D341Med (cell line): ENCODE results near the gene TLK2.
"Not testable (repeated sequence)": the region's sequence is repeated elsewhere in the genome, so short reads cannot be mapped to it uniquely, and the experiment has no call there.

ENCODE experiments used
- DNase-seq: peaks from one replicate; pipeline ENCODE4 v3.0.0; 2012; ENCODE audit warnings: low spot score

TLK2 gene

DNA sequence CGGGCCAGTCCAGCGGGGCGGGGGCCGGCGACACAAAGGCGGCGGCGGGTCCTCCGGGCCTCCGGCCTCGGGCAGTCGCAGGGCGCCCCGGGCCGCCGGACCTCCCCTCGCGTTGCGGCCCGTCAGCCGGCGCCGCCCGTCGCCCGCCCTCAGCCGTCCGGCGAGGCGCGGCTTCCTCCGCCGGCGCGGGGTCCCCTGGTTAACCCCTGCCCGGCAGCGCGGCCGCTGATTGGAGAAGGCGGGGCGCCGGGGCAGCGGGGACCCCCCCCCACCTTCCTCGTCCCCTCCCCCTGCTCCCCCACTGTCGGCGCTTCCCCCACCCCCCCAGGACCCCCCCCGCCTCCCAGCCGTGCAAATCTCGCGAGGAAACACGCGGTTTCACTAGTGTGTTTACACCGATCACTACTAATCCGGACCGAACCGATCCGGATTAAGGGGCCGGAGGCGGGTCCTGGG lies at the start of gene TLK2:
Gene TLK2, plus strand, starts transcription at position 402 of the 456 bp plus-strand sequence. CDS start 2,301 bp downstream, outside the sequence.
- peak; percentile 98 for DNase-seq

DNA sequence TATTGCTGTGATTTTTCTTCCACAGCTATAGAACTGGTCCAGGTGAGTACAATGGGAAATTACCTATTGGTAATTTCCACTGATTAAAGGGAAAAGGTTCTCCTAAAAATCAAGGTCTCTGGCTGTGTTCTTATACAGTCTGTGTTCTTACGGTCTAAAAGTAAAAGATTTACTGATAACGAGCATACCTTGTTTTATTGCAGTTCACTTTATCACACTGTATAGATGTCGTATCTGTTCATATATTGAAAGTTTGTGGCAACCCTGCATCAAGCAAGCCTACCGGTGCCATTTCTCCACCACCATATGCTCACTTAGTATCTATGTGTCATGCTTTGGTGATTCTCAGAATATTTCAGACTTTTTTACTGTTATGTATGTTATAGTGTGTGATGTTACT lies 43.4 kb upstream of the TLK2 start:
- DNase-seq = not testable (repeated sequence)

DNA sequence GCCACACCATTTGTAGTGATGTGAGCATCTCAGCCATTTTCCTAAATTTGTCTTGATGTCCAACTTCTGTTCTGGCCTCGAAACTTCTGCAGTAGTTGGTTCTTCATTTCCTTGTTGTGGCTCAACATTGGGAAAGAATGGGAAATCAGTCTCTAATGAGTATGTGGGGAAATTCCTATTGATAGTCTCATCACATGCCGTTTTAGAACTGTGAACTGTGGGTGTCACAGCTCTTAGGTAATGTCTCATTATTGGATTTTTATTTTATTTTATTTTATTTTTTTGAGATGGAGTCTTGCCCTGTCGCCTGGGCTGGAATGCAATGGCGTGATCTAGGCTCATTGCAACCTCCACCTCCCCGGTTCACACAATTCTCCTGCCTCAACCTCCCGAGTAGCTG lies 37.4 kb upstream of the TLK2 start:
- not testable (repeated sequence) for DNase-seq

DNA sequence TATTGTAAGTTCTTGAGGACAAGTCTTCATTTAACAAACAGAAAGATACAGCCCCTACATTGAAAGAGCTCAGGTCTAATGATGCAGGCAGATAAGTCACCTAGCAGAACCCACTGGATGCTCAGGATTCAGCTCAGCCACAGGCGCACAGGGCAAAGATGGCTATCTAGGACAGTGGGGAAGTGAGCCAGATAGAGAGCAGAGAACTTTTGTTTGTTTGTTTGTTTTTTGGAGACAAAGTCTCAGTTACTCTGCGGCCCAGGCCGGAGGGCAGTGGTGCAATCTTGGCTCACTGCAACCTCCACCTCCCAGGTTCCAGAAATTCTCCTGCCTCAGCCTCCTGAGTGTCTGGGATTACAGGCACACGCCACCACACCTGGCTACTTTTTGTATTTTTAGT lies 34.6 kb upstream of the TLK2 start:
- DNase-seq = no peak

DNA sequence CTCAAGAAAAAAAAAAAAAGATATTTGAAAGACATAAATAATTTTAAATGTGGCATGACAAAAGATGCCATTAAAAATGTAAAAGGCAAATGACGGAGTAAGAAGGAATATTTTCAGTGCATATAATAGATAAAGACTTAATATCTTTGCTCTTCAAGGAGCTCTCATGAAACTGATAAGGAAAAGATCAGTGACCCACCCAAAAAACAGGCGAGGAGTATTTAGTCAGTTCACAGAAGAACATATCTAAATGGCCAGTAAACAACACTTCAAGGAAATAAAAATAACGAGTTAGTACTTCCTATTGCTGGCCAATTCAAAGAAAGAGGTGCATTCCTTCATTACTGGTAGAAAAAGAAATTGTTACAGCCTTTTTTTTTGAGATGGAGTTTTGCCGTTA lies 32.8 kb upstream of the TLK2 start:
- not testable (repeated sequence) for DNase-seq

DNA sequence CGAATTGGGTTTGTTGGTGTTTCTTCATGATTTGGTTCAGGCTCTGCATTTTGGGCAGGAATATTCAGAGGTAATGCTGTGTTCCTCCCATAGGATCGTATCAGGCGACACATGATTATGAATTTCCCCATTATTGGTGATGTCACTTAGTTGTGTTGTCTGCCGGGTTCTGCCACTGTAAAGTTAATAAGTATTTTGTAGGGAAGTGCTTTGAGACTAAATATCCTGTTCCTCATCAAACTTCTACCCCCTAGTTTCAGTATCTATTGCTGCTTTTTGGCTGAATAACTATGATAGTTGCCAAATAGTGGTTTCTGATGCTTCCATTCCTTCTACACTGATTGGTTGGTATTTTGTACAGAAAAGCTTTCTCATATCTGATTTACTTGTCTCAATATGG lies 26.4 kb upstream of the TLK2 start:
- not testable (repeated sequence) for DNase-seq

DNA sequence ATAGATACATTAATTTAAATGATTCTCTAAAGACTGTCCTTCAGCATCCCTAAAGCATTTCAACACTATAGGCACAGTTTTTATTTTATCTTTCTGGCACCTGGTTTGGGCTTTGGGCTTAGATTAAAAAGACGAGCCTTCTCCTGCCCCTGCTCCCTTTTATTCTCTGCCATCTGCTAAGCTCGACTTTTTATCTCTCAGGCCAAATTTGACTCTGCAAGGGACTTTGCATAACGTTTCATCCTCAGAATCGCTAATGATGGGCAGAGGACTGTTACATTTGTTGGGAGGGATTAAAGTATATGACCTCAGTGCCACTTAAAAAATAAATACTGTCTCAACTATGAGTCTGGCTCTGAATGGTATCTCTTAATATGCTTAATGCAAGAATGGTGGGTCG lies 25.6 kb upstream of the TLK2 start:
- DNase-seq = not testable (repeated sequence)

DNA sequence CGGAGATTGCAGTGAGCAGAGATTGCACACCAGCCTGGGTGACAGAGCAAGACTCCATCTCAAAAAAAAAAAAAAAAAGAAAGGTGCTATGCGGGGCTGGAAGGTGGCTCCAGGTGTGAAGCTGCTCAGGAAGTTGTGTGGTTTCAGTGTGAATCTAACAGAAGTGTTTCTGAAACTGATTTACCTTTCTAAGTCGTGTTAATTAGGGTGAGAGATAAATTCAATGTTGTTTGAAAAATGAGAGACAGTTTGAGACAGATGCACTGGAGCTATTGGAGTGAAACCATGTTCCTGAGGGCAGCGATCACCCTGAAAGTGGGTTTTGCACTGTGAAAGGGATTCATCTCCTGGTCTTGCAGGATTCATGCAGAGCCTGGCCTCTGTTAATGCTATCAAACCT lies 25.0 kb upstream of the TLK2 start:
- DNase-seq = not testable (repeated sequence)

DNA sequence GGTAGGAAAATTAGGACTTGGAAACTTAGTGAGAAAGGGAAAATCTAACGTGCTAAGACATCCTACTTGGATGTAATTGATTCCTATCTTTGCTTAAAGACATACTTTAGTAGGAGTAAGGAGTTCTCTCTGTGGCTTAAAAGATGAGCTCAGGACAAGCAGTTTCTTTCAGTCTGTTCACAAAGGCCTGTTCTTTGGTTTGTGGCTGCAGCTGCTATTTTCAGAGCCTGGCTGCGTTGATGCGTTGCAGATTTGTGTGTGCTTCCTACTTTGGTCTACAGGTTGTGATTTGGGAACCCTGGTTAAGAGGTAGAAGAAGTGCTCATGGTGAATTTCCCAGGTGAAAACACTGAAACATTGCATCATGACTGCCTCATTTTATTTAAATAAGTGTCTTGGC lies 24.5 kb upstream of the TLK2 start:
- DNase-seq = not testable (repeated sequence)

DNA sequence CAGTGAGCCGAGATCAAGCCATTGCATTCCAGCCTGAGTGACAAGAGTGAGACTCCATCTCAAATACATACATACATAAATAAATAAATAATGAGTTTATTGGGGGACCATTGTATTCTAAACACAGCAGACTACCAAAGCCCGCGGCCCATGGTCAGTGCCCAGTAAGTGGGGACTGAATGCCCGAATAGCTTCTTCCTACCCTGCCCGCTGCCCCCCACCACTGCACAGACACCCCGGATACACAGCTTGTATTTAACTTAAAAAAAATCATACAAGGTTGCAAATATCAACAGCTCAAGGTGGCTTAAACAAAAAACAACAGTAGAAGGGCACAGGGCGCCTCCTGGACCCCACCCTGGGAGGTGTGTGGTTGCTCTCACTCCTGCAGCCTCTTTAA lies 22.6 kb upstream of the TLK2 start:
- DNase-seq = no peak

DNA sequence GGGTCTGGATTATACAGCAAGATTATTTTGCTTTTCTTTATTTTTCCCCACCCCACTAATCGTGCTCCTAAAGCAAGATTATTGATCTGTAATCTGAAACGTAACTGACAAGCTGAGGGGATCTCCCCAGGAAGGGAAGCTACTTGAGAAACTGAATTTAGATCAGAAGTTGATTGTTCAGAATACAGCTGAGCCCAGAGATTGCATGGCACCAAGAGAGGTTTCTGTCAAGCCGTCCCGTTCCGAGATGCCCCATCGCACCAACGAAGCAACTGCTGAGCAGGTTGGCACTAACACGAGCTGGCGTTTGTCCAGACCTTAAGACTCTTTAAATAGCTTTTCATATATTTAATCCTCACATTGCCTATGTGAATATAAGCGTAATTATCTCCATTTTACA lies 20.1 kb upstream of the TLK2 start:
- not testable (repeated sequence) for DNase-seq

DNA sequence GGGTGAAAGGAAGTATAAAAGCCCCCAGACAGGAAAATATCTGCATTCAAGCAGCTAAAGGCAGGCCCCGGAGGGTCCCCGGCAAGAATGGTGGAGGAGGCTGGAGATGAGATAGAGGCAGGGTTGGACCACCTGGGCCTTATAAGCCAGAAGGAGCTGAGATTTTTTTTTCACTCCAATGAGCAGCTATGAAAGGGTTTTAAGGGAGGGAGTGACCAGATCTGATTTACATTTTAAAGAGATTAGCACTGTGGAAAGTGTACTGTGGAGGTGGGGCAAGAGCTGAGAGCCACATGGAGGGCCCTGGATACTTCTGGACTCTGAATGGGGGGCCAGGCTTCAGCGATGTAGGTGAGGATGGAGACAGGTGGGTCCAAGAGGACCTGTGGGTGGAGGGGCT lies 14.2 kb upstream of the TLK2 start:
- not testable (repeated sequence) for DNase-seq

DNA sequence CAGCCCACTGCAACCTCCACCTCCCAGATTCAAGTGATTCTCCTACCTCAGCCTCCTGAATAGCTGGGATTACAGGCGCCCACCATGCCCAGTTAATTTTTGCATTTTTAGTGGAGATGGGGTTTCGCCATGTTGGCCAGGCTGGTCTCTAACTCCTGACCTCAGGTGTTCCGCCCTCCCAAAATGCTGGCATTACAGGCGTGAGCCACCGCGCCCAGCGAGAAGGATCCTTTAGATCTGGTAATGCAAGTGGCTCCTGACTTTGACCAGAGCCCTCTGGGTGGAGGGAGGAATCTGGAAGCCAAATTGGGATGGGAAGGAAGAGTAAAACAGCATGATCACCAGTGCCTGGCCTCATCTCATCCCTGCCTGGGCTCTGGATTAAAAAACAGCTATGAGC lies 13.4 kb upstream of the TLK2 start:
- DNase-seq = not testable (repeated sequence)

DNA sequence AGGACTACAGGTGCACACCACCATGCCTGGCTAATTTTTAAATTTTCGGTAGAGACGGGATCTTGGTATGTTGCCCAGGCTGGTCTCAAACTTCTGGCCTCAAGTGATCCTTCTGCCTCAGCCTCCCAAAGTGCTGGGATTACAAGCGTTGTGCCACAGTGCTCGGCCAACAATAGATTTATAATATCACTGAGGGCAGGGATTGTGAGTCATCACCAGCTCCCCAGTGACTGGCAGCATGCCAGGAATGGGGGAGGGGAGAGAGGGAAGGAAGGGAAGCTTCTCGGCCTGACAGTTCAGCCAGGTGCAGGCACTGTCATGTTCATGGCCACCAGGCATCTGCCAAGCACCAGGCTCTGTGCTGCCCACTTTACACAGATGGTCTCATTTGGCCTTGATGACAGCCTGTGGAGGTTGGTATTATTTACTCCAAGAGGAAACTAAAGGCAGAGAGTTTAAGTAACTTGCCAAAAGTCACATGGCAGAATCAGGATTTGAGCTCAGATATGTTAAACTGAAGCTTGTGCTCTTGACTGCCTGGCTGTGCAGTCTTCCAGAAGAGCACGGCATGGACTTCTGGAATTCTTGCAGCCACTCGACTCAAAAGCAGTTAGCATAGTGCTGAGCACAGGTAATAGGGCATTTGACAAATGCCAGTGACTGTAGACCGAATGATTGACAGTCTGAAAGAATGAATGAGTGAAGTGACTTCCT lies 7.8 kb upstream of the TLK2 start:
- DNase-seq = not testable (repeated sequence)

DNA sequence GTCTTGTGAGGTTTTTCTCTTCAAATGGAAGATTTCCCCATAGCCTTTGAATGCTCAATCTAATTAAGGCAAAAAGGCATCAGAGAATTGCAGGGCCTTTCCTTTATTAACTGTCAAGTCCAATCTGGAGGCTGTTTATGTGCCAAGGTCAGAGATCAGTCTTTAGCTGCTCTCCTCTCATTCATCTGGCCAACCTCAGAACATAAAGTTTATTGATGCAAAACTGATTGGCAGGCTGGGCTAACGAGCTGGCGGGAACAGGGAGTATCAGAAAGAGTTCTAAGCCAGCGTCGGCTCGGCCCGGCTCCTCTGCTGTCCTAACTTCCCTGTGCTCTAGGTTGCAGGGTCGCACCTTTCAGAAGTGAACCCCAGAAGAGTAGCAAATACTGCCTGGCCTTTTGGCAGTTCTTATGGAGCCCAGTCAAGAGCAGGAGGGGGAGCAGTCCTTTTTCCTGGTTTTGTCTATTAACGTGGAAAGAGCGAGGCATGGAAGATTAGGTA lies 7.2 kb upstream of the TLK2 start:
- DNase-seq = not testable (repeated sequence)

DNA sequence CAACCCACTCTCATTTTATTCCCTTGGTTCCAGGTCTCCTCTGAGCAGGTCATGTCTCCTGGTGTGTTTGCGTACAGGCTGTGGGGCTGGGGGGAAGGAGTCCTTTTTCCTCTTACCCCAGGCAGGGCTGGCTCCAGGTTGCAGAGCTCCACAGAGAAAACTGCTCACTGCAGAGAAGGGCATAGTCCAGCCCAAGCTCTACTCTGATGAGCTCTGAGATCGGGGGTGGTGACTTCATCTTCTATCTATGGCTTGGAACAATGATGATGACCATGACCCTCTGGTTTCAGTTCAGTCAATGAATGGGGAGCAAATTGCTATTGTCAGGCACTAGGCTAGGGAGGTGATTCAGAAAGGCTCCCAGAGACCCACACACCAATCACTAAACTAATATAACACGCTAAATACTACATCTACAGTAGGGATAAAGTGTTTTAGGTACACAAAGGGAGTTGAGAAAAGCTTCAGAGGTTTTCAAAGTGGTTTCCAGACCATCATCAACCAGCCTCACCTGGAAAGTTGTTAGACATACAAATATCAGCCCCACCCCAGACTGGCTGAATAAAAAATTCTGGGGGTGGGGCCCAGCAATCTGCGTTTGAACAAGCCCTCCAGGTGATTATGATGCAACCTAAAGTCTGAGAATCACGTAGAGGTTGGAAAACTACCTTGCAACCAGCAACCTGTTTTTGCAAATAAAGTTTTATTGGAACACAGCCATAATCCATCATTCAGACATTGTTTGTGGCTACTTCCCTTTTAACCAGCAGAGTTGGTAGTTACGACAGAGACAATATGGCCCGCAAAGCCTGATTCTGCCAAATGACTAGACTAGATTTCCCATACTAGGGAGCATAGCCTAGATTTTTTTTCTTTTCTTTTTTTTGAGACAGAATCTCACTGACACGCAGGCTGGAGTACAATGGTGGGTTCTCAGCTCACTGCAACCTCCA lies 5.3 kb upstream of the TLK2 start:
- not testable (repeated sequence) for DNase-seq

DNA sequence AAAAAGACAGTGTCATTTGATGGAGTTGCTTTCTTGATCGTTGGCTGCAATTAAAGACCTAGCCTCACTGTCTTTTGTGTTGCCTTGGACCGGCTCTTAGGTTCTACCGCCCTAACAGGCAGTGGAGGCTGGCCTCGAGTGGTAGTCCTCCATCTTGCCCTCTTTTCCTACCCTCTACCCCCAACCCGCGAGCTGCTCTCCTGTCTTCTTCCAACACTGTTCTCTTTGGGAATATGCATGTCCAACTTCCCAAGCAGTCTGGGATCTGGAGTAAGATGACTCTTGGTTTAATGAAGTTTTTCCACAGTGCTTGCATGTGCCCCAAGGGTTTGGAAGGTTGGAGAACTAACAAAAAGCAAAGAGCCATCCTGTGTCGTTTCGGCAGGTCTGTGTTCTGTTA lies 1.5 kb upstream of the TLK2 start:
- DNase-seq = not testable (repeated sequence)

DNA sequence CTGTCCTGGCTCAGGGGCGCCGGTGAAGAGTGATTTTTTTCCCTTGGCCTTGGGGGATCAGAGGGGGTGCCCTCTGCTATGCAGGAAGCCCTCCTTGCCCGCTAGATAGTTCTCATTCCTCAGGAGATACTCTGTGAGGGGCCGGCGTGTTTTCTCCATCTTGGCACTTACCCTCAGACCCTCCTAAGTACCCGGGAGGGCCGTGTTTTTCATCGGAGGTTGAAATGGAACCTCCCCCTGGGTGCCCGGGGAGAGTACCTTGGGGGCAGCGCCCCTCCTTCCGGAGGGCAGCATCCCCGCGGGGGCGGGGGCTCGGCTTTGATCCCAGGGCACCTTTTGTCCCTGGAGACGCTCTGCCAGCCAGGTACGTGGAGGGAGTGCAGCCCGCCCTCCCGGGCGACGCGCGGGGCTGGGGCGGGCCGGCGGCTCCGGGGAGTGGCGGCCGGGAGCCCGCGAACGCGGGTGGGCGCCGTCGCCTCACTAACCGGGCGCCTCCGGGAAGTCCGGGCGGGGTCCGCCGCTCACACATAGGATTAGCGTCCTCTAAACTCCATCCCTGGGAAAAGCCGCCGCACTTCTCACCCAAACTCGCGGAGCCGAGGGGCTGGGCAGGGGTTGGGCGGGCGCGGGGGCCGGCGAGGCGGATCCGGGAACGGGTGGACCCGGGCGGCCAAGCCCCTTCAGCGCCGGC lies 762 bp upstream of the TLK2 start:
- DNase-seq = peak; percentile 76

DNA sequence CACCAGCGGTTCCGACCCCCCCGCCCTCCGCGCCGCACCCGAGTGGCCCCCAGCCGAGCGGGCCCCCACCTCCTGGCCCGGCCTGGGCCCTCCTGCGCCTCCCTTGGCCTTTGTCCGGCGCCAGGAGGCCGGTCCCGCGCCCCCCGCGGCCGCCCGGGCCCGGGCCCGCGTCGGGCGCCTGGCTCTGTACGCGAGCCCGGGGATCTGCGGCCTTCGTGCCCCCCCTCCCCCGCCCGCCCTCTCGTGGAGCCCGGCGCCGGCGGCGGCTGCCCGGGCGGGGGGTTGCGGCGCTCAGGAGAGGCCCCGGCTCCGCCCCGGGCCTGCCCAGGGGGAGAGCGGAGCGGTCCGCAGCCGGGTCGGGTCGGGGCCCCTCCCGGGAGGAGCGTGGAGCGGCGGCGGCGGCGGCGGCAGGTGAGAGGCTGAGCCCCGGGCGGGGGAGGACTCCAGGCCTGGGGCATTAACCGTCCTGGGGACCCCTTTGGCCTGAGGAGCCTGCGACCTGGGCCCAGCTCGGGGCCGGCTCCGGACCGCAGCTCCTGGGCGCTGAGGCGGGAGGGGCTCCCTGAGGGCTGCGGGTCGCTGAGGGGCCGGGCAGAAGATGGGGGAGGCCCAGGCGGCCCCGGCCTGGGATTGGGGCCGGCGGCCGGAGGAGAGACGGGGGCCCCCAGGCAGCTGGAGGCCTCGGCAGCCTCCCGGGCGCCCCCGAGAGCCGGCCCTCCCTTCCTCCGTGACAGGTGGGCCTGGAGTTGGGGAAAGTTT lies 434 bp downstream of the TLK2 start:
- DNase-seq = peak; percentile 65

DNA sequence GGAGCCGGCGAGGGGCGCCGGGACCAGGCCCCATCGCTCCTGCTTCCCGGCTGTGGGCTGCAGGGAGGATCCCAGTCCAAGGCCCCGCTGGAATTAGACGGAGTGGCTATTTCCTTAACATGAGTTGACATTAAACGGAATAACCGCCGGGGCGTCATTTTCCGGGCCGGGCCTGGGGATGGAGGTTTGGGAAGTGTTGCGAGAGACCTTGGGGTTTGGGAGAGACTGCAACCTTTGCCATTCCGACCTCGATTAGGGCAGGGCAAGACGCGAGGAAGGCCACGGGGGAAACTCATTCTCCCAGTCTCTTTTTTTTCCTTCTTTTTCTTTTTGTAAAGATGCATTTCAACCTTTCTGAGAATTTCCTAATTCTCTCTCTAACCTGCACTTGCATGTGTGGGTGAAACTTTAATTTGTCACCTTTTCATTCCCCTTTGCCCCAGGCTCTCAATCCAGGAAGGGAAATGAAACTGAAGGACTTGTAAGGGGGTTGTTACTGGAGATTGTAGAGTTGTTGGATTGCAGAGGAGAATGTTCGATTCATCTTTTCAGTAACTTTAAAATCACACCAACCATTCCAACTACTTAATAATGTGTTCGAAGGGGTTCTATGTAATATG lies 1.1 kb downstream of the TLK2 start:
- peak; percentile 46 for DNase-seq

DNA sequence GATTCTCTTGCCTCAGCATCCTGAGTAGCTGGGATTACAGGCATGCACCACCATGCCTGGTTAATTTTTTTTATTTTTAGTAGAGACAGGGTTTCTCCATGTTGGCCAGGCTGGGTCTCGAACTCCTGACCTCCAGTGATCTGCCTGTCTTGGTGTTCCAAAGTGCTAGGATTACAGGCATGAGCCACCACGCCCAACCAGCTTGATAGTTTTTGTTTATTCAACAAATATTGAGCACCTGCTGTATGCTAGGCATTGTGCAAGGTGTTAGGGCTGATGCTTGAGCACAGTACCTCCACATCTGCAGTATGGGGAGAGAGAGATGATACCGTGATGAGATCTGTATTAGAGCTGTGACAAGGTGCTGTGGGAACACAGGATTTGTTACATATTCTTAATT lies 3.9 kb downstream of the TLK2 start:
- DNase-seq = not testable (repeated sequence)
